Colonic mucosa (tissue), 4 donors: Measurements from ENCODE around the gene LRCH1. TPM values are rescaled to one million over a fixed set of nuclear protein-coding genes. Genes with fewer than 3 reads are reported as not detected.

Experiments
- DNase-seq: peaks from one replicate; pipeline ENCODE4 v3.0.0-alpha.2; 2020
- H3K27ac ChIP-seq: fragments of 200-600 bp; one replicate; pipeline ENCODE4 v1.8.0; 2021
- H3K27me3 ChIP-seq: fragments of 200-600 bp; one replicate; pipeline ENCODE4 v1.8.0; 2021
- H3K36me3 ChIP-seq: fragments of 200-600 bp; one replicate; pipeline ENCODE4 v1.8.0; 2021
- H3K4me1 ChIP-seq: fragments of 200-600 bp; one replicate; pipeline ENCODE4 v1.8.0; 2021; ENCODE audit warnings: mild to moderate bottlenecking
- H3K4me3 ChIP-seq: fragments of 200-600 bp; one replicate; pipeline ENCODE4 v1.8.0; 2021
- H3K9ac ChIP-seq, 2 donors: one replicate each; pipeline ENCODE4 v1.7.0; 2013; ENCODE audit warnings: control low read depth in 2 of 2, low read depth in 2 of 2, low read length in 2 of 2
- H3K9me3 ChIP-seq: fragments of 200-600 bp; one replicate; pipeline ENCODE4 v1.8.0; 2021
- intact Hi-C: fragments of 100-400 bp; cut with DNase I; formaldehyde crosslinking; loops from one replicate; pipeline ENCODE4 v1.14.1; 2022
- total RNA-seq, 2 donors: library from RNA; stranded (reverse); fragmentation: NEBNext Ultra II Directional in 1 of 2; extraction: Animal tissue kit (Norgen Biotek cat#: 25700) in 1 of 2; gene quantifications; one replicate each; pipeline ENCODE4 v1.2.1, GENCODE V29; 2021
- TF ChIP-seq, protein P1 (sequence below): fragments of 200-600 bp; IDR thresholded peaks from one replicate; pipeline ENCODE4 v1.8.0; 2022; ENCODE audit warnings: antibody characterized with exemption, mild to moderate bottlenecking
- donor health status: healthy.
- donor health status: DM: no; HTN: no; CAD: no.
- donor health status: DM: no; HTN: no; CAD: no.

The LRCH1 gene
- total RNA-seq, 2 donors from 2014 or later = 12.8 to 19.6 TPM

DNA sequence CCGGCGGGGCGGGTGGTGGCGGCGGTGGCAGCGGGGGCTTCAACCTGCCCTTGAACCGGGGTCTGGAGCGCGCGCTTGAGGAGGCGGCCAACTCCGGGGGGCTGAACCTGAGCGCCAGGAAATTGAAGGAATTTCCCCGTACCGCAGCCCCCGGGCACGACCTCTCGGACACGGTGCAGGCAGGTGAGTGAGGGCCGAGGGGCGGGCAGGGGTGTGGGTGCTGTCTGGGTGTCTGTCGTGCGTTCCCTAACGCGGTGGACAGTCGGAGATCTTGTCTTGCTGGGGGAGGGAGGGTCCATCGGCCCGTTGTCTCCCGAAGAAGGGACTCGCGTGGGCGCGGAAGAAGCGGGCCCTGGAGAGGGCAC, 533 bp downstream of the LRCH1 start:
- Histone ChIP-seq H3K9ac (peak overlapping the region; percentile 92 to 93), H3K36me3 (no peaks in the 10 kb centered on the region), H3K4me1 (peaks cover 8% of the 10 kb centered on the region), H3K27ac (peak overlapping the region; percentile 87), H3K4me3 (peak overlapping the region; percentile 86), H3K9me3 (no peaks in the 10 kb centered on the region), H3K27me3 (no peaks in the 10 kb centered on the region)
- TF ChIP-seq, protein P1, sequence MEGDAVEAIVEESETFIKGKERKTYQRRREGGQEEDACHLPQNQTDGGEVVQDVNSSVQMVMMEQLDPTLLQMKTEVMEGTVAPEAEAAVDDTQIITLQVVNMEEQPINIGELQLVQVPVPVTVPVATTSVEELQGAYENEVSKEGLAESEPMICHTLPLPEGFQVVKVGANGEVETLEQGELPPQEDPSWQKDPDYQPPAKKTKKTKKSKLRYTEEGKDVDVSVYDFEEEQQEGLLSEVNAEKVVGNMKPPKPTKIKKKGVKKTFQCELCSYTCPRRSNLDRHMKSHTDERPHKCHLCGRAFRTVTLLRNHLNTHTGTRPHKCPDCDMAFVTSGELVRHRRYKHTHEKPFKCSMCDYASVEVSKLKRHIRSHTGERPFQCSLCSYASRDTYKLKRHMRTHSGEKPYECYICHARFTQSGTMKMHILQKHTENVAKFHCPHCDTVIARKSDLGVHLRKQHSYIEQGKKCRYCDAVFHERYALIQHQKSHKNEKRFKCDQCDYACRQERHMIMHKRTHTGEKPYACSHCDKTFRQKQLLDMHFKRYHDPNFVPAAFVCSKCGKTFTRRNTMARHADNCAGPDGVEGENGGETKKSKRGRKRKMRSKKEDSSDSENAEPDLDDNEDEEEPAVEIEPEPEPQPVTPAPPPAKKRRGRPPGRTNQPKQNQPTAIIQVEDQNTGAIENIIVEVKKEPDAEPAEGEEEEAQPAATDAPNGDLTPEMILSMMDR = no peak
- peak; percentile 41 for DNase-seq
- intact Hi-C loops = loop anchor here (10.0 kb wide), 1 partner anchor 131 kb away; no protein-coding TSS in a partner anchor

DNA sequence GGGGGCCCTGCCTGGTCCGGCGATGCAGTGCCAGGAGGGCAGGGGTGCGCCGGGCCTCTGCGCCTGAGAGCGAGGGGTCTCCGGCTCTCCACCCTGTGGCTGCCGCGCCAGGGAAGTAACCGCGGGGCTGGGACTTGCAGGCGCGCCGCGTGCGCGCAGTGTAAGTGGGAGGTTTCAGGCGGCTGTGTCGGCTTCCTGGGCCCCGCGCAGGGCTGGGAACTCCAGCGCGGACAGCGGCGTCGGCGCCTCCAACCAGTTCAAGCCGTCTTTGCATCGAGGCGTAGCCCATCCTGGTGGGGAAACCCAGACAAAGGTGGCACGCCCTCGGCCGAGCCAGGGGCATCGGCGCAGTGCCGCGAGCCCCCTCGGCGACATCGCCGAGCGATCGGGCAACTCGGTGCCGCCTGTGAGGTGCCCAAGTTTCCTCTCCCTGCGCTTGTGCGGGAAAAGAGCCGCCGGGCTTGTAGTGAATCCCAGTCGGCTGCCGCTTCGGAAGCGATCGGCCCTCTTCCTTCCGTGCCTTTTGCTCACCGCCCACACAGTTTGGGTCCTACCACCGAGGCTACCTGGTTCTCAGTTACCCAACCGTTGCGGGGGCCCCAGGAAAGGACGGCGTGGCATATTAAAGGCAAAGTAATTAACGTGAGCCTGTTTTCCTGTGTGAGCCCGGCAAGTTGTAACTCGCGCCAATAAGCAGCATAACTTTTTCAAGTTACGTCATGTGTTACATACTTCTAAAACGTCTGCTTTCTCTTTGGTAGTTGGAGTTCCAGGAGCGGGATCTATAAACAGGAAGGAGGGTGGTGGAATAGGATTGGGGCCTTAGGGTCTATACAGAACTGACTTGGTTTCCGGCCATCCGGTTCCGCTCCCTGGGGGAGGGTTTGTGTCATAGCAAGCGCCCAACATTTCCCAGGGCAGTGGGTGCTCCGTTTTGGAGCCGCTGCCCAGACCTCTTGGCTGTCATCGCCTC, 1.2 kb downstream of the LRCH1 start:
- peaks cover 8% of the 10 kb centered on the region for H3K4me1 ChIP-seq
- intact Hi-C loops = loop anchor here (10.0 kb wide), 1 partner anchor 131 kb away; no protein-coding TSS in a partner anchor
- TF ChIP-seq, protein P1 = no peak

DNA sequence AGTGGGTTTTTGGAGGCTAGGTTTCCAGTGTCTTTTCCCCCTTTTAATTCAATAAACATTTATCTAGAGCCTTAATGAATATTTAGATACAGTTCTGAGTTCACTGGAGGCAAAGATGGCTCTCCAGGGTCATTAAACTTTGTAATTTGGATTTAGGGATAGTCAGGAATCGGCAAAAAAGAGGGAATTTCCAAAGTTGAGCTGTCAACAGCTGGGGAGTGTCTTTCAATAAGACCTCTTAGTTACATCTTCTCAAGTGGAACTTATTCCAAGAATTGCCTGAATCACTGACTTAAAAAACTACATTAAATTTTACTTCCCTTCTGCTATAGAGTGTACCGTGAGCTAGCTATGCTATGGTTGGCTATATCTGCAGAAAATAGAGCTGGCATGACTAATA, 2.0 kb downstream of the LRCH1 start:
- intact Hi-C loops = loop anchor here (10.0 kb wide), 1 partner anchor 130 kb away; no protein-coding TSS in a partner anchor
- DNase-seq = no peak

More for the DNA sequence above, 1.2 kb downstream of the LRCH1 start:
- H3K27me3 ChIP-seq = no peaks in the 10 kb centered on the region
- H3K9ac ChIP-seq = peak overlapping the region; percentile 92 to 93
- no peaks in the 10 kb centered on the region for H3K9me3 ChIP-seq
- H3K4me3 ChIP-seq = peak overlapping the region; percentile 86
- H3K36me3 ChIP-seq = no peaks in the 10 kb centered on the region
- H3K27ac ChIP-seq = peak overlapping the region; percentile 87
- peak; percentile 77 for DNase-seq

DNA sequence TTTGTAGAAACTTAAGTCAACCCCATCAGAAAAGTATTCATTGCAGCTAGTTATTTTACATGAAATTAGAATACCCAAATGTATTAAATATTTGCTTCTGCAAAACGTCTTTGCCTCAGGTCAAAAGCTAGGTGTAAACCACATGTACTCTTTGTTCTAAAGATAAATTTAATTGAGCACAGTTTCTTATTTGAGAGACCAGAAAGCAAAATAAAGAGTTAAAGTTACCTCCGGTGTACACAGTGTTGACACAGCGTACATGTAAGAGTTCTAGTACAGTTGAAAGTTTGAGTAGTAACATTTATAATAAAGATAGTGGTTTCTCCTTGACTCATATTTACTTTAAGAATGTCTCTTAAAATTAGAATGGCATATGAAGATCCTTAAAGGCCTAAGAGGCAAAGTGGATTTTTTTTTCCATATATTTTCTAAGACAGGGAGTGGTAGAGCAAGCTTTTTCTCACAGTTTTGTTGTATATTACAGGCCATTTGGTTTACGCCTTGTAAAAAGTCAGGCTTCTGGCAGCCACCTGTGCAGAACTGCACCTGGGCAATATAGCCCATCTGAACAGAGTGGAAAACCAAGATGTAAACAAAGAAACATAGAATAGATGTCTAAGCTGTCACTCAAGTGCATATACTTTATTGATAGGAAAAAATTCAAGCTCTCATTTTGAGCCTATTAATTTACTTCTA, 2.9 kb downstream of the LRCH1 start:
- H3K27ac ChIP-seq = peak overlapping the region; percentile 87
- H3K27me3 ChIP-seq = no peaks in the 10 kb centered on the region
- H3K9ac ChIP-seq = peak overlapping the region in 1 of 2 donors; percentile 44
- peaks cover 8% of the 10 kb centered on the region for H3K4me1 ChIP-seq
- intact Hi-C loops = loop anchor here (10.0 kb wide), 1 partner anchor 129 kb away; no protein-coding TSS in a partner anchor
- no peak for DNase-seq
- TF ChIP-seq, protein P1 = no peak
- no peaks in the 10 kb centered on the region for H3K36me3 ChIP-seq
- H3K4me3 ChIP-seq = no peak overlapping the region
- no peaks in the 10 kb centered on the region for H3K9me3 ChIP-seq

More for the DNA sequence above, 2.0 kb downstream of the LRCH1 start:
- H3K9ac ChIP-seq = peak overlapping the region; percentile 92 to 93
- peaks cover 8% of the 10 kb centered on the region for H3K4me1 ChIP-seq
- no peaks in the 10 kb centered on the region for H3K27me3 ChIP-seq
- no peaks in the 10 kb centered on the region for H3K36me3 ChIP-seq
- TF ChIP-seq, protein P1 = no peak
- H3K27ac ChIP-seq = peak overlapping the region; percentile 87
- H3K9me3 ChIP-seq = no peaks in the 10 kb centered on the region
- H3K4me3 ChIP-seq = peak overlapping the region; percentile 86

DNA sequence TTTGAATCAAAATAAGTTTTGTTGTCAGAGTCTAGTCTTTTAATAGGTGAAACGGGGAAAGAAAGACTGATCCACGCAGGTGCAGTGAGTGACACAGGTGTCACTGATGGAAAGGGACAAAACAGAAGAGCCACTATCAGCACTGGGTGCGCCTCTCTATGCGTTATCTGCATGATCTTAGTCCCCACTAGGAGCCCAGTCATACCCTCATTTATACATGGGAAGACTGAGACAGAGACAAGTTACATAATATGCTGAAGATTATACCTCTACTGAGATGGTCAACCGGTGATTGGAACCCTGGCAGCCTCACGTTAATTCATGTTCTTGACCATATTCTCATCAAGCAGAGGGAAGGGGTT, 3.4 kb downstream of the LRCH1 start:
- Histone ChIP-seq H3K27me3 (no peaks in the 10 kb centered on the region), H3K9me3 (no peaks in the 10 kb centered on the region), H3K27ac (peak overlapping the region; percentile 87), H3K36me3 (no peaks in the 10 kb centered on the region), H3K9ac (peak overlapping the region in 1 of 2 donors; percentile 5), H3K4me3 (no peak overlapping the region), H3K4me1 (peaks cover 8% of the 10 kb centered on the region)
- DNase-seq = no peak
- TF ChIP-seq, protein P1 = no peak
- intact Hi-C loops = loop anchor here (10.0 kb wide), 1 partner anchor 128 kb away; no protein-coding TSS in a partner anchor
